CD4-positive, alpha-beta T cell treated with Interleukin-15 for 4 hours (primary cell): ENCODE results near the gene CRIM1.

Experiments used
- DNase-seq: peaks from one replicate; pipeline ENCODE4 v3.0.0-alpha.2; 2020; ENCODE audit warnings: low spot score

Gene CRIM1

DNA sequence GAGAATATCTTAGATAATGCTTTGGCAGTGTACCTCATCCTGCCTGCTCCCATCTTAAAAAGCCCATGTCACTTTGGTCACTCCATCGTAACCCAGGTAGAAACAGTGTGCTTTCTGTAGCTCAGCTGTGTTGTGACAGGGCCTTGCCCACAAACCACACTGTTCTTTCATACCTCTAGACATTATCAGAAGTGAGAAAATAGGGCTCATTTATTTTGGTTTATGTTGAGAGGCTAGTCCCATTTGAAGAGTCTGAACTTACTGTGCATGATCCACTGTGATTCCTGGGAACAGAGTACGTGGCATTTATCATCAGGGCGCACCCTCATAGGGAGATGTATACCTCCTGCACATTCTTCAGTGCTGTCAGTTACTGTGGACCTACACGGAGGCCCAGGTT, 172.7 kb downstream of the CRIM1 start:
- DNase-seq = no peak

DNA sequence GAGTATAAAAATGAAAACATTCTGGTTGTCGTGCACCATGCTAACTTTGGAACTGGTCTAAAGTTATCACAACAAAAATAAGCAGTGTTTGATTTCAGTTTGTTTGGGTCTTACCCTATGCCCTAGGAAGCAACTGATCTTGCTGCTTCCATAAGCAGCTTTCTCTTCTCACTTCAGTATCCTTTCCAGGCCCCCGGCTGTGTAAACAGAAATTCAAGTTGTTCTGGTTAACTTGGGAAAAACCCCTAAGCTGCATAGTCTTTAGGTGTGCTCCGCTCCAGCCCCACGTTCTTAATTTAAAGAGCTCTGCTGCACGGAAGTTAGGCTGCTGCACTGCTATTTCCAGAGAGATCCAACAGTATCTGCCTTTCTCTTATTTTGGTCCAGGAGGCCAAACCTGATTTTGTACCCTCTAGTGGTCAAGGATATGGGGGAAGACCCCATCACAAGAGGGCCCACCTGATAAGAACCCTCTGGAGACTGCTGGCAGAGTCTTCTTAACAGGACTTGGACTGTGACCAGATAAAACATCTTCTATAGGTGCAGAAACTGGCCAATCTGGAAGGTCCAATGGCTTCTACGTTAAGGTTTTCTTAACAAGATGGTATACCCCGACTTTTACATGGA, 173.3 kb downstream of the CRIM1 start:
- DNase-seq = no peak

DNA sequence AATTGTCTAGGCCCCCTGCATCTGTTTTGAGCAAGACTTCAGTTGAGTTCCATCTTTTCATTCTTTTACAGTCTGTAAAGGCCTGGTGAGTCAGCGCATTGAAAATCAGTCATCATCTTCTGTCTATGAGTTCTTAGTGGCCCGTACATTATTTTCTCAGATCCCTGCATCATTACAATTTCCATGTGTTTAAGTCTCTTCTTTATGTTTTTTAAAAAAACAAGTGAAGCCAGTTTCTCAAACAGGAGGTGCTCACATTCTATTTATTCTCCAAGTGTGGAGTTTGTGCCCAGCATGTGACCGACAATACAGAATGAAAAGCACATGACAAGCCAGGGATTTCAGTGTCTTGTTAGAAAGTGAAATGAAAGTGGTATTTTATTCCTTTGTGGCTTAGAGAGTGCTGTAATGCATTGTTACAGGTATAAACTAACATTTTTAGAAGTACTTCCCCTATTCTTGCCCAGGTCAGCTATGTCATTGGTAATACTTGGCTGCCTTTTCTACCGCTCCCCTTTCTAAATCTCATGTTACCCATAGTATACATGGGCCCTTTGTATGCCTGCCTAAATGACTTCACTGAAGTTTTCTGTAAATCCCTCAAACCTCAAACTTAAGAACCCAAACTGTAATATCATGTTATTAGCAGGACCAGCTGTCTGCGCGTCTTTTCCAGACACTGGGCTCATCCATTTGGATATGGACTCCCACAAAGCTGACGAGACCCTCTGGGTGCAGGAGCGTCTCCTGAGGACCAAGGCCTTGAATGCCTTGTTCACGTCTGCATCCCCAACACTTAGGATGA, 174.8 kb downstream of the CRIM1 start:
- DNase-seq = no peak

DNA sequence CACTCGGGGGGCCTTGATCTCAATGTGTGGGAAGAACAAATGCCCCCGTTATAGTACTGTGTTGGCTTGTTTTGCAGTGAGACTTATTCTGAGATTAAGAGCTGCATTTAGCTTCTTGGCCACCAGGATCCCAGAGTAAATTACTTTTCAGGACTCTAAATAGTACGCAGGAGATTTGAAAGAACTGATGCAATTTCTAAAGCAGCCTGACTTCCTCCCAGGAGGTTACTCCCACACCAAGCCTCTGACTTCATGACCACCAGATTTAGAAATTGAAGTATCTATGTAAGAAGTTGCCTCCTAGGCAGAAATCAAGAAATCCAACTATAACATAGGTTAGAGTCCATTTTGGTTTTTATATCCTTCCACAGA, 175.4 kb downstream of the CRIM1 start:
- no peak for DNase-seq

DNA sequence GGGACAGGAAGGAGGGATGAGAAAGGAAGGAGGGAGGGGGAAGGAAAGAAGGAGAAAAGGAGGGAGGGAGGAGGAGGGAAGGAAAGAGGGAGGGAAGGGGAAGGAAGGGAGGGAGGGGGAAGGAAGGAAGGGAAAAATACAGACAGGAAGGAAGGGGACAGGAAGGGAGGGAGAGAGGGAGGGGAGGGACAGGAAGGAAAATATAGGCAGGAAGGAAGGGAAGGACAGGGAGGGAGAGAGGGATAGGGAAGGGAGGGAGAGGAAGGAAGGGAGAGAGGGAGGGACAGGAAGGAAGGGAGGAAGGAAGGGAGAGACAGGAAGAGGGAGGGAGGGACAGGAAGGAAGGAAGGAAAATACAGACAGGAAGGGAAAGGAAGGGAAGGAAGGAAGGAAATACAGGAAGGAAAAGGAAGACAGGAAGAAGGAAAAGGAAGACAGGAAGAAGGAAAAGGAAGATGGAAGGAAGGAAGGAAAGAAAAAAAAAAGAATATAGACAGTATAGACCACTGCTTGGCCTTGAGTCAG, 178.8 kb downstream of the CRIM1 start:
- DNase-seq = no peak

DNA sequence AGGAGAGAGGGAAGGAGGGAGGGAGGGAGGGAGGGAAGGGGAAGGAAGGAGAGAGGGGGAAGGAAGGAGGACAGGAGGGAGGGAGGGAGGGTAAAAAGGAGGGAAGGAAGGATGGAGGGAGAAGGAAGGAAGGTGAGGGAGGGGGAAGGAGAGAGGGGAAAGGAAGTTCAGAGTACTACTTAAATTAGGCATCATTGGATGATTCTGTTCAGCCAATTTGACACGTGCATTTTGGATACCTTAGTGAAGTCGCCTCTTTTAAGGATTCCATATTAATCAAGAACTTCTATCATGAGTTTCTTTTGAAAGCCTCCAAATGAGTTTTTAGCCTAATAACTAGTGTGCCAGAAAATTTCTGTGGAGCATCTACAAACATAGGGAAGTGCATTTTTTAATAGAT, 179.5 kb downstream of the CRIM1 start:
- DNase-seq = no peak

DNA sequence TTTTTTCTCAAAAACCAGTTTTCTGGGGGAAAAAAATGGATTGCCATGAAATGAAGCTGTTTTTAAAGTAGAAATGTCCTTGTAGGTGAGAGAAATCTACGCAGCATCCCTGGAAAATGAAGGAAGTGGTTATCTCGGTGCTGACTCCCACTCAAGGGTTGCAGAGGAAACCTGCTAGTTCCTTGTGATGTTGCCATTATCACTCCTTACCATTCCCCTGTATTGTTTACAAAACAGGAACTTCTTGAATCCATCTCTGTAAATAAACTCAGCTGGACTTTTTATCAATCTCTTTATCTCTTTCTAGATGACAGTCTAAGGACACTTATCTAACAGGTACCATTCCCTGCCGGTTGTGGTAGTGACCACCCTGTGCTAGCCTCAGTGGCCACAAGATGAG, 181.2 kb downstream of the CRIM1 start:
- DNase-seq = no peak

DNA sequence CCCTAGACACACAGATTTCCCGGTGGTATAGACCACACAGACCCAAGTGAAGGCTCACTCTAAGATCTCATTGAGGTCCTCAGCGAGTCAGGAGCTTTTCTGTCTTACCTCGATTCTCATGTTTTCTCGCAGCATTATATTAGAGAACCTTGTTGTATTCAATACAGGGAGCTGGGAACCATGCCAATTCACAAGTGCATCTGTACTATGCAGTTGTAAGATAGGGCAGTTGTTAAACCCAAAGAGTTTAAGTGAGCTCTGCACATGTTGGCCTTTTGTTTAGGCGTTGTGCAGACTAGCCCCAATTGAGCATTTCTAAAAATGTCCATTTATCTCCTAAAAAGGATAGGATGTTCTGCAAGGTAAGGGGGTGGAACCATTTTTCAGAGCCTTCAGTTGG, 182.8 kb downstream of the CRIM1 start:
- DNase-seq = no peak

DNA sequence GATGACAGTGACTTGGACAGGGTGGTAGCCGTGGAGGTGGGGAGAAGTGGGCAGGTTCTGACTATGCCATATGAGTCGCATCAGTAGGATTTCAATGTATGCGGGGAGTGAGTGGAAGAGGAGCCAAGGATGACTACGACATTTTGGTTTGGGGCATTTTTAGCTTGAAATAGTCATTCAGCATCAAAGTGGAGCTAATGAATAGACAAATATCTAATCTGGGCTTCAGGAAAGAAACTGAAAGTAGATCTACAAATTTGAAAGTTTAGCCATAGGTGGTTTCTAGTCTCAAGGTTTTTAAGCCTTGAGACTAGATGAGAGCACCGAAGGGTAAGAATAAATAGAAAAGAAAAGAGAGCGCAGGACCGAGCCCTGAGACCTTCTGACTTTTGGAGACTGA, 184.1 kb downstream of the CRIM1 start:
- DNase-seq = no peak

DNA sequence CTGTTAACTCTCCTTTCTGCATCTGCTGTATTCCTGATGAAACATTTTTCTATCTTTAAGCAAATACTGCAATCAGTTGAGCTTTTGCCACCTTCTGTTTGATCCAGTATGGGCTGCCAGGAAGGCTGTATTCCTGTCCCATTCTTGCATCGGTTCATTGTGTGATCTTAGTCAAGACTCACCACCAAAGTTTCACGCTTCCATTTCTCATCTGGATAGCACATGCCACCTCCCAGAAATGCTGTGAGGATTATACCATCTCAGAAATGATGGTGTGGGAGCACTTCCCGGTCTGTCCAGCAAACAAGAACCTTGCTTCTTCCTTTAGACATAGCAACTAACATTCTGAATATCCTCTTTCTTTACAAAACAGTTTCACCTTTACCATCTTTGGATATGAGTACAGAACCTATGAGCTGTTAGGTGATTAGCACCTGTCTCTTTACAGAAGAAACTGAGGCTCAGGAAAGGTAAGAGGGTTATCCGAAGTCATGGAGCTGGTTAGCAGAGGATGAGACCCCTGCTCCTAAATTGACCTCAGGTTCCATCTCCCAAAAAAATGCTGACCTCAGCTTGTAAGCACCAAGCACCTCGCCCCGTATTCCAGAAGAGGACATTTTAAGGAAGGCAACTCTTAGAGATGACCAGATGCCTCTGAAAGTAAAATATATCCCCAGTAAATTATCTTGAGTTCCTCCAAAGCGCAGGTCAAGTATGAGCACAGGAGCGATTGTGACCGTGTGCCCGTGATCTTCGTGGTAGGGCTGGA, 185.6 kb downstream of the CRIM1 start:
- no peak for DNase-seq

DNA sequence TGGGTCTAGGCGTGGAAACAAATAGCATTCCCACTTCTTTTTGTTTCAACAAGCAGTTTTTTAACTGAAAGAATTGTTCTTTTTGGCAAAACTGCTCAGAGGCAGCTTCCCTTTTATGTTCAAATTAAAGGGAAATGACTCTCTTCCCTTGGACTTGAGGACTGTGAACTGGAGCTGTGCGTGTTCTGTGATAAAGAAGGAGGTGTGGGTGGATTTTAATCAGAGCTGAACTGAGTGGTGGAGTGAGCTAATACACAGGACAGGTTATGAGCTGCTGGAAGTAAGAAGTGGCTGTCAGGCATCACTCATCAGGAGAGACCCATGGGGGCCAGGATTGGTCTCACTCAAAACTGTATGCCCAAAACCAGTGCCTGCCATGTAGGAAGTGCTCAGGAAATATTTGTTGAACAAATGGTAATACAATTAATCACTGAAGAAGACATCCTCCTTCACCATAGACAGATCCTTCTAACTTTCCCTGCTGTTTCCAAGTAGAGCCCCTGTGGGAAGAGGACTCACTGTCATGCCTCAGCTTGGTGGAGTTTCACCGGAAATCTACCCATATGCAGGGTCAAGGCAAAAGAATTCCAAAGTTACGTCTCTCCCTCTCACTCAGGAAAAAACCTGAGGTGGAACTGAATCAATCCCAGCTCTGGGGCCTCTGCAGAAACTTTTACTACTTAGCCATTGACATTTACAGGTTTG, 186.5 kb downstream of the CRIM1 start:
- no peak for DNase-seq

DNA sequence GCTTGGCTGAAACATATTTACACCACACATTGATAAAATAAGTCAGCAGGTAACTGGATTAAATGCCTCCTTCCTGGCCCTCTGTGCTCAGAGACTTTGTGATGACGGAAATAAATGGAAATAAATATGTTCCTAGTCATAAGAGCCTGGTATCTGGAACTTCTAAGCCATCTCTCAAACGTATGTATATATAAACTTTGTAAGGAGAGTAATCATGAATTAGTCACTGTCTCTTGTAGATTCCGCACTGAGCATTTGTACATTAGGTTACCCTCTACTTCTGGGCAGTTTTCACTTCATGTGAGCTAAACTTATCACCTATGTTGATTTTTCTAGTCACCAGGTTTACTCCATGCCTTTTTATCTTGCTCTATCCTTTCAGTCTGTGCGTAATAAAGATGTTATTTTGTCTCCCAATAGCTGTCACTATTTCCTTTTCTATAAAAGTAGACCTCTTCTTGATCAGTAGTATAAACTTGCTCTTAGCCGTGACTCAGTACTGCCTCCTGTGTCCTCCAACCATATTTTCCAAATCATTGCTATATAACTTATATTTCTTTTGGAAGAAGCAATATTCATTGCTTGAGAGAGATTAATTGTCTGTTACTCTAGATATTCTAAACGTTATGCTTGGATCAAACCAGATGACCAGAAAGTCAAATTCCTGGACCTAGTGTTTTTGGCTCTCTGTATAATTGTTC, 189.2 kb downstream of the CRIM1 start:
- no peak for DNase-seq

DNA sequence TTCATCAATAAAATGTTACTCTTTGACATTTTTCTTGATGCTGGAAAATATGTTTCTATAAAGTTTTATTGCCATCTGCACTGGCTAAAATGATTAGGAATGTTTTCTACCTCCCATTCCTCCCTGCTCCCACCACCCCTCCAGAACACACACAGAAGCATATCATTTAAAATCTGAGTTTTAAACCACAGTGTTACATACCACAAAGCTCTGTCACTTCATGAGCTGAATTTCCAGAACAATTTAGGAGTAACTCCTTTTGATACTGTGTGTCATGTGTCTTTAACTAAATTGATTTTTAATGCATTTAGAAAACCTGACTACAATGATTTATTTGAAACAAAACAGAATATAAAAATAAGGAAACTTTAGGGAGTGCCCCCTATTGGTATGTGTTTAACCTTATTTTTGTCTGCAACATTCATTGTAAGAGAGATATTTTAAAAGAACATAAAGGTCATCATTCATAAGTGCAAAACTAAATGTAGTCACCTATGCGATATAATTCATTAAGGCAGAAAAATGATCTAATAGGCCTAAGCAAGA, 190.4 kb downstream of the CRIM1 start:
- no peak for DNase-seq

DNA sequence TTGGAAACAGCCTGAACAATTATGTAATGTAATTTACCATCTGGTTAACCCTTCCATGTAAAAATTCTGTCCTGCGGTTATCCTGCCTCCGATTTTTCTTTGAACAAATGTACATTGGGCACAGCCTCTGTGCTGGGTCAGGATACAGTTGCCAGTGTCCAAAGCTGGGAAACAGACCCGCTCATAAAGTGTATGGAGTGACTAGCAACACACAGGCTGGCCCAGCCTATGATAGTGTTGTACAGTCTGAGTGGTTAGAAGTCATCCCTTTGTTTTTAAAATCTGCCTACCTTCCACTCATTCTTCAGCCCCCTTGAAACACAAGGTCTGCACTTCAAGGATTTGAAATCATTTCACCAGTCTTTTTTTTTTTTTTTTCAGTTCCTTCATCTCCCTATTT, 192.3 kb downstream of the CRIM1 start:
- DNase-seq = no peak

DNA sequence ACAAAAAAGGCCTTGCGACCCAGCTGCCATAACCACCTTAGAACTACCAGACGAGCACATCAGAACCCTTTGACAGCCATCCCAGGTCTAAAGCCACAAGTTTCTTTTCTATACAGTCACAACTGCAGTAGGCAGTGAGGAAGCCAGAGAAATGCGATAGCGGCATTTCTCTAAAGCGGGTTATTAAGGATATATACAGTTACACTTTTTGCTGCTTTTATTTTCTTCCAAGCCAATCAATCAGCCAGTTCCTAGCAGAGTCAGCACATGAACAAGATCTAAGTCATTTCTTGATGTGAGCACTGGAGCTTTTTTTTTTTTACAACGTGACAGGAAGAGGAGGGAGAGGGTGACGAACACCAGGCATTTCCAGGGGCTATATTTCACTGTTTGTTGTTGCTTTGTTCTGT, 193.6 kb downstream of the CRIM1 start:
- no peak for DNase-seq

DNA sequence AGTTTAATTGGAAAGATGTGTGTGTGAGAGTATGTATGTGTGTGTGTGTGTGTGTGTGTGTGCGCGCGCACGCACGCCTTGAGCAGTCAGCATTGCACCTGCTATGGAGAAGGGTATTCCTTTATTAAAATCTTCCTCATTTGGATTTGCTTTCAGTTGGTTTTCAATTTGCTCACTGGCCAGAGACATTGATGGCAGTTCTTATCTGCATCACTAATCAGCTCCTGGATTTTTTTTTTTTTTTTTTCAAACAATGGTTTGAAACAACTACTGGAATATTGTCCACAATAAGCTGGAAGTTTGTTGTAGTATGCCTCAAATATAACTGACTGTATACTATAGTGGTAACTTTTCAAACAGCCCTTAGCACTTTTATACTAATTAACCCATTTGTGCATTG, 194.4 kb downstream of the CRIM1 start:
- no peak for DNase-seq

DNA sequence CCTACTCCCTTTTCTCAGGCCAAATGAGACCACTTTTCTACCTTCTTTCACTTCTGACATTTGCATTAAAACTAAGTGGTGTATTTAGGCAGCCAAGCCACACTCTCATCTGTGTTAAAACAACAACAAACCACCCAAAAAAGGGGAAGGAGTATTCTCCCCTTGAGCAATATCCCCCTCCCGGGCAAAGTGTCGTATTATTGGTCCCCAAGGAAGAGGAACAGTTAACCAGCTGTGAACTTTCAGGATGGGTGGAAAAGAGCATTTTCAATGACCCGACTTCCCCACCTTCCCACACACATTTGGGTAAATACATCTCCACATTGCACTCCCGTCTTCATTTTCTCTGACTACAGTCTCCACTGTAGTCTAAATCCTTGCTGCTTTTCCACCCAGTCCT, 198.1 kb downstream of the CRIM1 start:
- DNase-seq = no peak

DNA sequence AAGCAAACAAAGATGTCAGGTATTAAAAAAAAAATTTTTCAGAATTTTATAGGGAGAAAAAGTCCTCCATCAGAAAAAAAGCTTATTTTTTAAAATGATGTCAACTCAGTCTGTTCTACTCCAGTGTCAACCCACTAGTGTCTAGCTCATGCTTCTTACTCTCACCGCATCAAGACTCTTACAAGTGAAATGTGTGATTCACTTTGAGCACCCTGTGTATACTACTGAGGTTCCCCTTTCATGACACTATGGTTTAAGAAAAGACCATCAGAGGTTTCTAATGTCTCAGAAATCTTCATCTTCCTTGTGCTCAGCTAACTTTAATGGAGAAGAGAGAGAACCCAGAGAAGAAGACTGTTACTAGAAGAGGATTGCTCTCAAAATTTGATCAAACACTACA, 199.0 kb downstream of the CRIM1 start:
- no peak for DNase-seq

DNA sequence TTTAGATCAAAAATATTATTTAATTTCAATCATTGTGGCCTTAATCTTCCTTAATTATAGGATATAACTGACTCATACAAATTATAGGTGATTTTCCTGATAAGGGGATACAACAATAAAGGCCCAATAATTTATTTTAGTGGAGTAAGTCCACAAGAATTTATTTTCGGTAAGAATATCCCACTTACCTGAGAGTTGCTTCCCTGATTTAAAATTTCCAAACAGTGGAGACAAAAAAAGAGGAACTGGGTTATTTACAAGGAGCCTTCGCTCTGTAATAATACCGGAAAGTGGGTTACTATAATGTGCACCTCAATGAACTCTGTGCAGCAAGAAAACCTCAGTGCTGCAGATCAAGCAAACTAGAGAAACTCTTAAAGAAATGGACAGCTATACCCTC, 200.2 kb downstream of the CRIM1 start:
- DNase-seq = no peak

DNA sequence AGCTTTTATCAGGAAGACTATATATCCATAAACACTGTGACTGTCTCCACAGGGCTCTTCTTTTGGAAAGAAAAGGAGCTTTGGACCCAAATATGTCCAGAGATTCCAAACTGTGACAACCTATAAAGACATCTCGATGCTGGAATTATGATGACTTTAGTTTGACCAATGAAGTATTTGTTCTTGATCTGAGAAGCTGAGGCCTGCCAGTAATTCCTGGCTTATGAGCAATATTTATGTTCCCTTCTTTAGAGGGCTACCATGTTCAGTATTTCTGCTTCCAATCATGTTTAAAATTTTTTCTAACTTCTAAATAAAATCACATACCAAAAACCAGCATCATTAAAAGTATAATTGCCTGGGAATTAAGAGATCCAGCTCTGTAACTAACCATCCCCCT, 201.3 kb downstream of the CRIM1 start:
- DNase-seq = no peak

DNA sequence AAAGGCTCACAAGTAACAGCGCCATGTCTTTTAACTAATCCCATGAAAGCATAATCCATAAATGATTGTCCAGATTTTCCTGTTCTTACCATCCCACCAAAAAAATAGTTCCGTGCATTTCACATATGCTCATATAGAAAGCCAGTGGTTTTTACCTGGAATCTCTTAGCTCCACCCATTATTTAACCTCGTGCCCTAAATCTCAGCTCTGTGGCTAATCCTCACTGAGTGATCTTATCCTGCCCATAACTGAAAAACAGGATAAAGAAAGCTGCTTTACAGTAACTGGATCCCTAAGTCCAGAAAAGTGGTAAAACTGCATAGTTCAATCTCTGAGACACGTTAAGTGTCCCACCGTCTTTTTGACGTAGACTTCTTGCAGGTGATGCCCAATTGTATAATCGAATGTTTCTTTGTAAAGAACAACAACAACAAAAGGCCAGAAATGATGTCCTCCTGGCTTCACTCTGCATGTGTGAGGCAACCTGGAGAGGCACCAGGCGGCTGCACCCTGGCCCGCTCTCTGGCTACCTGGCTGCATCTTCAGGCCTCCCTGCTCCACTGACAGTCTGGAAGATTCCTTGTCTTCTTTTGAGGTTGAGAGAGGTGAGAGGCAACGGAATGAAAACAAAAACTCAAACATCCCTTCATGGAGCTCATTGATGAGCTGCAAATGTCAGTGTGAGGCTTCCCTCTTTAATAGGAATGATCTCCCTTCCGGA, 203.8 kb downstream of the CRIM1 start:
- DNase-seq = no peak
